Activated naive CD8-positive, alpha-beta T cell treated with anti-CD3 and anti-CD28 coated beads, Interleukin-2, amount 50 U/mL, for 24 hours (primary cell): Measurements from ENCODE around the gene MRPL47.

Source experiments
- ATAC-seq: fragments of 150-1000 bp; cut with Tn5 transposase; one replicate; pipeline ENCODE4 v1.10.0; 2021
- DNase-seq: peaks from one replicate; pipeline ENCODE4 v3.0.0; 2021
- H3K27ac Mint-ChIP-seq: one replicate; pipeline ENCODE4 v1.8.0; 2021; ENCODE audit warnings: mild to moderate bottlenecking, mixed read lengths
- H3K27me3 Mint-ChIP-seq: one replicate; pipeline ENCODE4 v1.8.0; 2021; ENCODE audit warnings: mixed read lengths
- H3K36me3 Mint-ChIP-seq: one replicate; pipeline ENCODE4 v1.8.0; 2021; ENCODE audit warnings: low read depth, mixed read lengths
- H3K4me1 Mint-ChIP-seq: one replicate; pipeline ENCODE4 v1.8.0; 2021; ENCODE audit warnings: mixed read lengths
- H3K4me3 Mint-ChIP-seq: one replicate; pipeline ENCODE4 v1.8.0; 2021; ENCODE audit warnings: mild to moderate bottlenecking, moderate library complexity, mixed read lengths
- H3K9me3 Mint-ChIP-seq: one replicate; pipeline ENCODE4 v1.8.0; 2021; ENCODE audit warnings: mixed read lengths

The MRPL47 gene

DNA sequence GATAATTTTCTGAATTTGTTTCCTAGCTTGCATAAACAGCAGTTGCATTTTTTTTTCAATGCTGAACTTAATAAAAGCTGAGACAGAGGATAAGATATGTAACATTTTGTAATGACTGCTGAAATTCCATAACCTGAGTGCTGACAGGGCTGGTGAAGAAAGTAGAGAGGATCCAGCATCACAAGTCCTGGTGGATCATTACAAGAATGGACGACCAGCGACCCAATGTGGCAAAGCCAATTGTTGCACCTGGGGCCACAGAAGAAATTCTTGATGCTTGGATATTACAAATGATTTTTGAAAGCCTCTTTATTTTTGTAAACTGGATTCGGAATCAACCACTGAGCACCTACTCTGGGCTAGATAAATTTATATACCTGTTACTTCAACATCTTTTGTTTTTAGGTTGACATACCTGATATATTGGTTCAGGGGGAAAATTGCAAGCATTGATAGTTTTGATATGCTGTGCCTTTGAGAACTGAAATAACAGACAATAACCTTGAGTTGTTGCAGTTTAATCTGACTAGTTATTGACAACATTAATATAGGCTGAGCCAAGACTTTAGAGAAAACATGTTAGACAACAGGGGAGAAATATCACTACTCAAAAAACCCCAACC, 45.6 kb downstream of the MRPL47 start:
- ATAC-seq (no peak), DNase-seq (peak; percentile 53)
- no peak overlapping the region for H3K27ac Mint-ChIP-seq
- H3K9me3 Mint-ChIP-seq = no peaks in the 10 kb centered on the region
- no peak overlapping the region for H3K4me3 Mint-ChIP-seq
- peaks cover 3% of the 10 kb centered on the region for H3K36me3 Mint-ChIP-seq
- H3K27me3 Mint-ChIP-seq = peaks cover 4% of the 10 kb centered on the region
- H3K4me1 Mint-ChIP-seq = peaks cover 13% of the 10 kb centered on the region

DNA sequence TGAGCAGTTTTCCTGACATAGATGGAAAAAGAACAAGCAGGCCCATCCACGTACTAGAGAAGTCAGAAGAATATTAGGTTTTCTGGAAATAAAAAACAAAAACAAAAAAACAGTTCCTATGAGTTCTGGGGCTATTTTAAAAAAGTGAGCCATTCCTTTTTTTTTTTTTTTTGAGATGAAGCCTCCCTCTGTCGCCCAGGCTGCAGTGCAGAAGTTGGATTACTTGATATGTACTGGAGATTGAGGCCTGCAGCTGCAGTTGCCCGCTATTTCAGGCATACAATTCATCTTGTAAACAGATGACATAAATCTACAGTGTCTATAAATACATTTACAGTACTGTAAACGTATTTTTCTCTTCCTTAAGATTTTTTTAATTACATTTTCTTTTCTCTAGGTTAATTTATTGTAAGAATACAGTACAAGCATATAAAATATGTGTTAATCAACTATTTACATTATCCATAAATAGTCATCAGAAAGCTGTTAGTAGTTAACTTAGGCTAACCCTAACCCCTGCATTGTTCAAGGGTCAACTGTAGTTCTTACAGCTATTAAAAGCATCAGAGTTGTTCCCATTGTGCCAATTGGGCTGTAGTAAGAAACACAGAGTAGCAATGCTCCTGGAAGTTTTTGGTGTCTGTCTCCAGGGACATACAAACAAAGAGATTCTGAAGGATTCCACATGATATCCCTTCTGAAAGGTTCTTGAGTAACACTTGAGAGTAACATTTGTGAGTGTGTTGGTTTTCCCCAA, 52.9 kb downstream of the MRPL47 start:
- no peaks in the 10 kb centered on the region for H3K4me1 Mint-ChIP-seq
- DNase-seq (no peak), ATAC-seq (no peak)
- H3K4me3 Mint-ChIP-seq = no peak overlapping the region
- H3K27me3 Mint-ChIP-seq = peaks cover 2% of the 10 kb centered on the region
- H3K27ac Mint-ChIP-seq = no peak overlapping the region
- no peaks in the 10 kb centered on the region for H3K9me3 Mint-ChIP-seq
- no peaks in the 10 kb centered on the region for H3K36me3 Mint-ChIP-seq

DNA sequence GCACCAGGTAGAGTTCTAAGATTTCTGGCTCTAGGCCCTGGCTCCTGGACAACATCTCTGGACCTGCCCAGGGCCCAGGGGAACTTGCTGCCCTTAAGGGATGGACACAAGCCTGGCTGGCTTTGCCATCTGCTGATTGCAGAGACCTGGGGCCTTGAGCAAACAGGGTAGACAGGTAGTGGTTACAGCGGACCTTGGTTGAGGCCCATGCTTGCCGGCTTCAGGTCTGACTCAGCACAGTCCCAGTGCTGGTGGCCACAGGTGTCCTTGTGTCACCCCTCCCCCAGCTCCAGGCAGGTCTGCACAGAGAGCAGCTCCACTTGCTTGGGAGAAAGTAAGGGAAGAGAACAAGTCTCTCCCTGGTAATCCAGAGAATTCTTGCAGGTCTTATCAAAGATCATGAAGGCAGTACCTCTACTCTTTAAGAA, 57.6 kb downstream of the MRPL47 start:
- H3K4me3 Mint-ChIP-seq = no peak overlapping the region
- peaks cover 2% of the 10 kb centered on the region for H3K27me3 Mint-ChIP-seq
- ATAC-seq (no peak), DNase-seq (no peak)
- no peaks in the 10 kb centered on the region for H3K9me3 Mint-ChIP-seq
- H3K36me3 Mint-ChIP-seq = no peaks in the 10 kb centered on the region
- H3K4me1 Mint-ChIP-seq = no peaks in the 10 kb centered on the region
- no peak overlapping the region for H3K27ac Mint-ChIP-seq

DNA sequence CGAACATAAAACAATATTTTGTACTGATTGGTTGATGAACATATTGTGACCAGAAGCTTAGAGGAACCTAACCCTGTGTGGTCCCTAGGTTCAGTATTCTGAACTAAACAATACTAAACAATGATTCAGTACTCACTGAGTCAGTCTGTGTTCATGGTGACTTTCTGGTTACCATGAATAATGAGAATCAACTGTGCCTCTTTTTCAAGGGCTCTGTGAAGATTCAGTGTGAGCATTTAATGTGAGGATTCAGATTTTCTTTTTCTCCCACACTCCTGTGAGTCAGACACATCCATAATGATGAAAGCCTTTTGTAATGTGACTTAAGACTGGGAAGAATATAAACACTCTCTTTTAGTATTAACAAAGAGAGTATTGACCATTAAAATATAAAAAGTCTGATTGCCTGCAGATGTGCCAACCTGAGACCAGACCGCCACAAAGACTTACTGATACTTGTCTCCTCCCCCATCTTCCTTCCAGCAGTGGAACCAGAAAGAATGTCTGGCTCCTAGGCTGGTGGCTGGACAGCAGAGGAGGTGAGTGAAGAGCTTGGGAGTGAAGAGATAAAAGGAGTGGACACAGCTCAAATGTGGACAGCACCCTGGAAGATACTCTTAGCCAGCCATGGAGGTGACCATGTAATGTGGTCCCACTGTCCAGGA, 59.3 kb downstream of the MRPL47 start:
- Mint-ChIP-seq H3K27ac (no peak overlapping the region), H3K9me3 (no peaks in the 10 kb centered on the region), H3K4me1 (no peaks in the 10 kb centered on the region), H3K27me3 (peaks cover 2% of the 10 kb centered on the region), H3K4me3 (no peak overlapping the region), H3K36me3 (no peaks in the 10 kb centered on the region)
- DNase-seq = no peak
- peak; percentile 79 for ATAC-seq

DNA sequence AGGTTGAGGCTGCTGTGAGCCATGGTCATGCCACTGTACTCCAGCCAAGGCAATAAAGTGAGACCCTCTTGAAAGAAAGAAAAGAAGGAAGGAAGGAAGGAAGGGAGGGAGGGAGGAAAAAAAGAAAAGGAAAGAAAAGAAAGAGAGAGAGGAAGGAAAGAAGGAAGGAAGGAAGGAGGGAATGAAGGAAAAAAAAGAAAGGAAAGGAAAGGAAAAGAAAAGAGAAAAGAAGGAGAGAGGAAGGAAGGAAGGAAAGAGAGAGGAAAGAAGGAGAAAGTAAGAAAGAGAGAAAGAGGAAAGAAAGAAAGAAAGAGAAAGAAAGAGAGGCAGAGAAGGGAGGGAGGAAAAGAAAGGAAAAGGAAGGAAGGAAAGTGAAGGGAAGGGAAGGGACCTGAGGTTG, 62.1 kb downstream of the MRPL47 start:
- ATAC-seq (no peak), DNase-seq (no peak)
- Mint-ChIP-seq H3K36me3 (no peaks in the 10 kb centered on the region), H3K27ac (no peak overlapping the region), H3K9me3 (no peaks in the 10 kb centered on the region), H3K4me3 (no peak overlapping the region), H3K4me1 (no peaks in the 10 kb centered on the region), H3K27me3 (peaks cover 2% of the 10 kb centered on the region)

DNA sequence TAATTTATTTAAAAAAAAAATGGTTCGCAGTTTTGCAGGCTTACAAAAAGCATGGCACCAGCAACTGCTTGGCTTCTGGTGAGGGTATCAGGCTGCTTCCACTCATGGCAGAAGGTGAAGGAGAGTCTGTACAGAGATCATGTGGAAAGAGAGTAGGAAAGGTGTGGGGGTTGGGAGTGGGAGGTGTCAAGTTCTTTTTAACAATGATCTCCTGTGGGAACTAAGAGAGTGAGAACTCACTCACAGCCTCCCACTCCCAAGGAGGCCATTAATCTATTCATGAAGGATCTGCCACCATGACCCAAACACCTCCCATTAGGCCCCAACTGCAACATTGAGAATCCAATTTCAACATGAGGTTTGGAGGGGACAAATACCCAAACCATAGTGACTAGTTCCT, 62.8 kb downstream of the MRPL47 start:
- no peaks in the 10 kb centered on the region for H3K9me3 Mint-ChIP-seq
- no peak for ATAC-seq
- no peak overlapping the region for H3K27ac Mint-ChIP-seq
- DNase-seq = no peak
- no peak overlapping the region for H3K4me3 Mint-ChIP-seq
- H3K27me3 Mint-ChIP-seq = peaks cover 2% of the 10 kb centered on the region
- H3K4me1 Mint-ChIP-seq = no peaks in the 10 kb centered on the region
- no peaks in the 10 kb centered on the region for H3K36me3 Mint-ChIP-seq

DNA sequence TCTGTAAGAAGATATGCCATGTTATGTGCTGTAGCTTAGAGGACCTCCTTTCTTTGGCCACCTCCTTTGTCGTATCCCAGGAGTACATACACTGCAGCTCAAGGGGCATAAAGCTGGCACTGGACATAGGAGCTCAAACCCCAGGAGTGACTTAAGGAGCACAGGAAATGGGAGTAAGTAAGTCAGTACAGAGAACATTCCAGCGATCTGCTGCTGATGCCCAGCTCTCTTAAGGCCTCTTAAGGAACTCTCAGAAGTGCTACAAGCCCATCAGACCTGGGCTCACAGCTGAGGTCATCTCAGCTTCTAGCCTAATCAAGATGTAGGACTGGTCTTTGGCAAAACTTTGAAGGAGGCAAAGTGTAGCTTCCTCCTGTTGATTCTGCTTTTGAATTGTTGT, 63.3 kb downstream of the MRPL47 start:
- Mint-ChIP-seq H3K27ac (no peak overlapping the region), H3K4me1 (no peaks in the 10 kb centered on the region), H3K4me3 (no peak overlapping the region), H3K36me3 (no peaks in the 10 kb centered on the region), H3K27me3 (peaks cover 2% of the 10 kb centered on the region), H3K9me3 (no peaks in the 10 kb centered on the region)
- DNase-seq (no peak), ATAC-seq (no peak)
